Measurements from ENCODE around the gene KLHL35. TPM values are rescaled to one million over a fixed set of nuclear protein-coding genes. Genes with fewer than 3 reads are reported as not detected.

The KLHL35 gene
- total and polyA plus RNA-seq, 2 experiments from 2014 or later = 0.10 to 0.28 TPM

DNA sequence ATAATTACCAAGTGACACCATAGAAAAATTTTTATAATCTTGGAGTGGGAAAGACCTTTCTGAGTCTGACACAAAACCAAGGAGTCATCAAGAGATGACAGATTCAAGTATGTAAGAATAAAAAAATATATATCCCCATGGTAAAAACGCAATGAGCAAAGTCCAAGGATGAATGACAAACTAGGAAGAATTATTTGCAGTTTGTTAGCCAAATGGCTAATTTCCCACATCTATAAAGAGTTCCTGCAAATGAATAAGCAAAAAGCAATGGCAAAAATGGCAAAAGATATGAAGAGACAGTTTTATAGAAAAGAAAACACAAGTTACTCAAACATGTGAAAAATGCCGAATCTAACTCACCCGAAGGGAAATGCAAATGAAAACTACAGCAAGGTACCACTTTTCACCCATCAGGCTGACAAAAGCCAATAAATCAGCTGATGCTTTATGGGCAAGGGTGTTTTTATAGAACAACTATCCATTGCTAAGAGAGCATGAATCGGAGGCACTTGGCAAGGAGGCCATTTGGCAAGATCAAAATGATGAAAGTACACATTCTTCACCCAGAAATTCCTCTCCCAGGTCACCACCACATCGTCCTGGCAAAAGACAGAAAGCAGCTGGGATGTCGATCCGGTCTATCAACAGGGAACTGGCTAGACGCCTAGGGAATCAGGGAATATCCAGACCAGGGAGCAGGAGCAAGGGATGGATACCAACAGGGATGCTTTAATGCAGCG lies 21.1 kb upstream of the KLHL35 start (continued):
- TF ChIP-seq, protein P1, sequence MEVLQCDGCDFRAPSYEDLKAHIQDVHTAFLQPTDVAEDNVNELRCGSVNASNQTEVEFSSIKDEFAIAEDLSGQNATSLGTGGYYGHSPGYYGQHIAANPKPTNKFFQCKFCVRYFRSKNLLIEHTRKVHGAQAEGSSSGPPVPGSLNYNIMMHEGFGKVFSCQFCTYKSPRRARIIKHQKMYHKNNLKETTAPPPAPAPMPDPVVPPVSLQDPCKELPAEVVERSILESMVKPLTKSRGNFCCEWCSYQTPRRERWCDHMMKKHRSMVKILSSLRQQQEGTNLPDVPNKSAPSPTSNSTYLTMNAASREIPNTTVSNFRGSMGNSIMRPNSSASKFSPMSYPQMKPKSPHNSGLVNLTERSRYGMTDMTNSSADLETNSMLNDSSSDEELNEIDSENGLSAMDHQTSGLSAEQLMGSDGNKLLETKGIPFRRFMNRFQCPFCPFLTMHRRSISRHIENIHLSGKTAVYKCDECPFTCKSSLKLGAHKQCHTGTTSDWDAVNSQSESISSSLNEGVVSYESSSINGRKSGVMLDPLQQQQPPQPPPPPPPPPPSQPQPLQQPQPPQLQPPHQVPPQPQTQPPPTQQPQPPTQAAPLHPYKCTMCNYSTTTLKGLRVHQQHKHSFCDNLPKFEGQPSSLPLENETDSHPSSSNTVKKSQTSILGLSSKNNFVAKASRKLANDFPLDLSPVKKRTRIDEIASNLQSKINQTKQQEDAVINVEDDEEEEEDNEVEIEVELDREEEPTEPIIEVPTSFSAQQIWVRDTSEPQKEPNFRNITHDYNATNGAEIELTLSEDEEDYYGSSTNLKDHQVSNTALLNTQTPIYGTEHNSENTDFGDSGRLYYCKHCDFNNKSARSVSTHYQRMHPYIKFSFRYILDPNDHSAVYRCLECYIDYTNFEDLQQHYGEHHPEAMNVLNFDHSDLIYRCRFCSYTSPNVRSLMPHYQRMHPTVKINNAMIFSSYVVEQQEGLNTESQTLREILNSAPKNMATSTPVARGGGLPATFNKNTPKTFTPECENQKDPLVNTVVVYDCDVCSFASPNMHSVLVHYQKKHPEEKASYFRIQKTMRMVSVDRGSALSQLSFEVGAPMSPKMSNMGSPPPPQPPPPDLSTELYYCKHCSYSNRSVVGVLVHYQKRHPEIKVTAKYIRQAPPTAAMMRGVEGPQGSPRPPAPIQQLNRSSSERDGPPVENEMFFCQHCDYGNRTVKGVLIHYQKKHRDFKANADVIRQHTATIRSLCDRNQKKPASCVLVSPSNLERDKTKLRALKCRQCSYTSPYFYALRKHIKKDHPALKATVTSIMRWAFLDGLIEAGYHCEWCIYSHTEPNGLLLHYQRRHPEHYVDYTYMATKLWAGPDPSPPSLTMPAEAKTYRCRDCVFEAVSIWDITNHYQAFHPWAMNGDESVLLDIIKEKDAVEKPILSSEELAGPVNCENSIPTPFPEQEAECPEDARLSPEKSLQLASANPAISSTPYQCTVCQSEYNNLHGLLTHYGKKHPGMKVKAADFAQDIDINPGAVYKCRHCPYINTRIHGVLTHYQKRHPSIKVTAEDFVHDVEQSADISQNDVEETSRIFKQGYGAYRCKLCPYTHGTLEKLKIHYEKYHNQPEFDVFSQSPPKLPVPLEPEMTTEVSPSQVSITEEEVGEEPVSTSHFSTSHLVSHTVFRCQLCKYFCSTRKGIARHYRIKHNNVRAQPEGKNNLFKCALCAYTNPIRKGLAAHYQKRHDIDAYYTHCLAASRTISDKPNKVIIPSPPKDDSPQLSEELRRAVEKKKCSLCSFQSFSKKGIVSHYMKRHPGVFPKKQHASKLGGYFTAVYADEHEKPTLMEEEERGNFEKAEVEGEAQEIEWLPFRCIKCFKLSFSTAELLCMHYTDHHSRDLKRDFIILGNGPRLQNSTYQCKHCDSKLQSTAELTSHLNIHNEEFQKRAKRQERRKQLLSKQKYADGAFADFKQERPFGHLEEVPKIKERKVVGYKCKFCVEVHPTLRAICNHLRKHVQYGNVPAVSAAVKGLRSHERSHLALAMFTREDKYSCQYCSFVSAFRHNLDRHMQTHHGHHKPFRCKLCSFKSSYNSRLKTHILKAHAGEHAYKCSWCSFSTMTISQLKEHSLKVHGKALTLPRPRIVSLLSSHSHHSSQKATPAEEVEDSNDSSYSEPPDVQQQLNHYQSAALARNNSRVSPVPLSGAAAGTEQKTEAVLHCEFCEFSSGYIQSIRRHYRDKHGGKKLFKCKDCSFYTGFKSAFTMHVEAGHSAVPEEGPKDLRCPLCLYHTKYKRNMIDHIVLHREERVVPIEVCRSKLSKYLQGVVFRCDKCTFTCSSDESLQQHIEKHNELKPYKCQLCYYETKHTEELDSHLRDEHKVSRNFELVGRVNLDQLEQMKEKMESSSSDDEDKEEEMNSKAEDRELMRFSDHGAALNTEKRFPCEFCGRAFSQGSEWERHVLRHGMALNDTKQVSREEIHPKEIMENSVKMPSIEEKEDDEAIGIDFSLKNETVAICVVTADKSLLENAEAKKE (CRISPR knock-in tag; IDR thresholded peaks at IDR 0.05) = no peak
- no peak for TF ChIP-seq JUNB (IDR thresholded peaks at IDR 0.05; ENCODE audit: unreplicated experiment)

DNA sequence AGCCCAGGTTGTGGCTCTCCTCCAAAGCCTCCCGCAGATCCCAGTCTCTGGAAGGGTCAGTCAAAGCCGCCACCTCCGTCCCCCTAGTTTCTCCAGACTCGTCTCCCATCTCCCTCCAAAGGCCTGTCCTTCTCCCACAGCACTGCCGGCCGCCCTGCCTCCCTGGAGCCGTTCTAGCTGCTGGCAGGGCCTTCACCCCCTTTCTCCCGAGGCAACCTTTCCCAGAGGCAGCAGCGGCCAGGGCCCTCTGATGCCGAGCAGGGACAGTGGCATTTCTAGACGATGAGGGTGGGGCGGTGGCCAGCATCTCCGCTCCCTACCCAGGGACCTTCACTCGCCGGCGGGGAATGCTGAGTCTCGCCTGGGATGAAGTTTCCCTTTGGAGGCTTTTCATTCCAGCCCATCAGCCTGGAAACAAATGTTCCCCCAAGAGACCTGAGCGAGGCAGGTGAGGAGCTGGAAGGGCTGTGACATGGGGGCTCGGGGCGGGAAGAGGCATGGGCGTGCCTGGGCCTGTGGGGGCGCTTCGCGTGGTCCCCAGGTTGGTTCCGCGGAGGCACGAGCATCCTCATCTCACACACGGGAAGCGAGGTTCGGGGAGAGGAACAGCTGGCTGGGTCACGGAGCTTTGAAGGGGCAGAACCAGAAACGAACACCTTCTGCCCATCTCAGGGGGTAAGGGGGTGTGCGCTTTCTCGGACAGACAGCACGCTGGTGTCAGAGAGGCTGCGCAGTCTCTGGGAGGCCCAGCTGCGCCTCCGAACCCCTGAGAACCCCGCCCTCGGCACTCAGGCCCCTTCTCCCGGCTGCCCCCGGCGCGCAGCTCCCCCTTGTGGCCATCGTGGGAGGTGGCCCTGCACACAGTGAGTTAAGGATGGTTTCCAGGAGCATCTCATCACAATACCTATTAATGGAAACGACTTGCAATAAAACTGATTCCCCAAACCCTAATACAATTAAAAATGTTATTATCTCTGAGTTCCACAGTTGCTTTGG lies 18.1 kb upstream of the KLHL35 start:
- Histone ChIP-seq H3K36me3 (ENCODE audit: insufficient read depth) (no peaks in the 10 kb centered on the region), H3K4me3 (peak overlapping the region; percentile 52), H4K20me1 (replicated peaks; ENCODE audit: insufficient read depth) (no peaks in the 10 kb centered on the region), H3K4me1 (ENCODE audit: insufficient read depth) (no peaks in the 10 kb centered on the region; the same call in 1 of the 2 replicates), H3K4me2 (peak overlapping the region; percentile 82), H2AFZ (peak overlapping the region; percentile 94), H3K27me3 (ENCODE audit: insufficient read depth) (peaks cover 6% of the 10 kb centered on the region), H3K79me2 (replicated peaks; ENCODE audit: insufficient read depth) (no peaks in the 10 kb centered on the region), H3K27ac (ENCODE audit: low read depth) (no peak overlapping the region), H3F3A (replicated peaks; ENCODE audit: low read depth) (no peaks in the 10 kb centered on the region), H3K9me2 (ENCODE audit: insufficient read depth) (no peaks in the 10 kb centered on the region)
- no peak overlapping the region for H3K27ac Mint-ChIP-seq
- peaks cover 17% of the 10 kb centered on the region for H3K4me1 Mint-ChIP-seq
- no peaks in the 10 kb centered on the region for H3K36me3 Mint-ChIP-seq (ENCODE audit: low read depth)
- TF ChIP-seq POLR2AphosphoS5 (IDR thresholded peaks at IDR 0.05; ENCODE audit: low read depth) = no peak
- TF ChIP-seq, protein P2, sequence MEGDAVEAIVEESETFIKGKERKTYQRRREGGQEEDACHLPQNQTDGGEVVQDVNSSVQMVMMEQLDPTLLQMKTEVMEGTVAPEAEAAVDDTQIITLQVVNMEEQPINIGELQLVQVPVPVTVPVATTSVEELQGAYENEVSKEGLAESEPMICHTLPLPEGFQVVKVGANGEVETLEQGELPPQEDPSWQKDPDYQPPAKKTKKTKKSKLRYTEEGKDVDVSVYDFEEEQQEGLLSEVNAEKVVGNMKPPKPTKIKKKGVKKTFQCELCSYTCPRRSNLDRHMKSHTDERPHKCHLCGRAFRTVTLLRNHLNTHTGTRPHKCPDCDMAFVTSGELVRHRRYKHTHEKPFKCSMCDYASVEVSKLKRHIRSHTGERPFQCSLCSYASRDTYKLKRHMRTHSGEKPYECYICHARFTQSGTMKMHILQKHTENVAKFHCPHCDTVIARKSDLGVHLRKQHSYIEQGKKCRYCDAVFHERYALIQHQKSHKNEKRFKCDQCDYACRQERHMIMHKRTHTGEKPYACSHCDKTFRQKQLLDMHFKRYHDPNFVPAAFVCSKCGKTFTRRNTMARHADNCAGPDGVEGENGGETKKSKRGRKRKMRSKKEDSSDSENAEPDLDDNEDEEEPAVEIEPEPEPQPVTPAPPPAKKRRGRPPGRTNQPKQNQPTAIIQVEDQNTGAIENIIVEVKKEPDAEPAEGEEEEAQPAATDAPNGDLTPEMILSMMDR (conservative IDR thresholded peaks at IDR 0.05; ENCODE audit: low read depth in 2 of 2) = peak; percentile 92 to 98
- ATAC-seq (peak; percentile 93), DNase-seq (ENCODE audit: low spot score) (peak; percentile 89)
- H3K9me3 Mint-ChIP-seq = no peaks in the 10 kb centered on the region
- peak overlapping the region; percentile 46; the same call in 2 of the 3 replicates for H3K4me3 Mint-ChIP-seq
- peaks cover 17% of the 10 kb centered on the region for H3K27me3 Mint-ChIP-seq (ENCODE audit: insufficient read depth, low read depth, poor library complexity)

Measured in GM23338 (cell line).